Activated T-cell treated with anti-CD3 and anti-CD28 coated beads for 4 hours (primary cell): ENCODE results near the gene PHLDA3.
"Not testable (repeated sequence)": the region's sequence is repeated elsewhere in the genome, so short reads cannot be mapped to it uniquely, and the experiment has no call there.

Experiments
- DNase-seq: peaks from one replicate; pipeline ENCODE4 v3.0.0-alpha.2; 2020

PHLDA3 gene

DNA sequence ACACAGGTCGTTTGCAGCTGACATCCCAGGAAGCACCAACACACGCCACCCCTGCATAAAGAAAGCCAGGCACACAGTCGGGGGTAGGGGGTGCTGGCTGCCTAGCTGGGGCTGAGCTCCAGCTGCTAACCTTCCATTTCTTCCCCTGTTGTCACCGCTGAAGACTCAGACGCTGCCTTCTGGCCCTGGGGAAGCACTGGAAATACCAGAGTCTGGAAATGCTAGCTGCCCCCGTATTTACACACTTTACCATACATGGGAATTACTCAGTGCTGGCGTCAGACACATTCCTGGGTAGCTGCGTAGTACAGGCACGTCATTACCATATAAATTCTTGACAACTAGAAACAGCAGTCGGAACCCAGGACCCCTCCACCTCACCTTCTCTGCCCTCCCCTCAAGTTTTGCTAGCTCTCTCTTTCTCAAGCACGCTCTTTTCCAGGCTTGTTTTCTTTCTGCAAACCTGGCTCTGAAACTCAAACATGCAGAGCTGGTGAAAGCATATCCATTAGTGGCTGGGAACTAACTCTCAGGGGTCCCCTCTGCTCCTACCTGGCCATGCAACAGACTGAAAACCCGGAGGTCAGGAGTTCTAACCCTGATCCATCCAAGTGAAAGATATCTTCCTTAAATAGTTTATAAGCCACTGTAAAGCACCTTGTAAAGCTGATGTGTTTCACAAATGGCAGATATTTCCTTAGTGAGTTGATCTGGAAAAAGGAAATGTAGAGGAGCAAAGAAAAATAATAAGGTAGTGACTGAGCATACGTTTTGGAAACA, 34.6 kb upstream of the PHLDA3 start:
- no peak for DNase-seq

DNA sequence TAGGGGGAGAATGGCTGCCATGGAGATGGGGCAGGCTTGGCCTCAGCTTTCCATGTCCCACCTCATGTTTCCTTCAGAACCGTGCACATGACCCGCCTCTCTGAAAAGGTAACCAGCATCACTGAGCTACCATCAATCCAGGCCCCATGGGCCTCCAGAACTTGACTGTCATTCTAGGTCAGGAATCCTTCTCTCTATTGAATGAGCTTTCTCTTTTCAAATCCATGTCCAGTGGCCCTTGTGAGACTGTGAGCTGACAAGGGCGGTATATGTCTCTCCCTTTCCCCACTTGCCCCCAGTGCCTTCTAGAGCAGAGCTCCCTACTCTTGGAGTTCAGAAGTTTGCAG, 33.5 kb upstream of the PHLDA3 start:
- DNase-seq = no peak

GRCh38 chr1:201501812-201502510, 33.0 kb upstream of the PHLDA3 start:
- no peak for DNase-seq

DNA sequence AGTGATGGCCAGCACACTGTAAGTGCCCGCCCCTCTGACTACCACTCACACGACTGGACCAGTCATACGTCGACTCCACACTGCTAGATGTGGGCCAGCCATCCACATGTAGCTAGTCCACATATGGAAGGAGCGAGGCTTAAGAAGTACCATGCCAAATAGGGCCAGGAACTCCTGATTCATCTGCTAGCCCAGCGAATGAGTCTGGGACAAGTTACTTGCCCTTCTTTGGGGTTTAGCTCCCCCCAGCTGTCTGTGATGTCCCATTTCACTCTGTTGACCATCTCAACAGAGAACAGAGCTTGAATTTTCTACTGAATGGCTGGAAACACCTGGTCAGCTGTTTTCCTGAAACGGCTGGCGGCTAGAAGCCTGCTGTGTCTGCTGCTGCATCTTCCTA, 32.2 kb upstream of the PHLDA3 start:
- DNase-seq = no peak

DNA sequence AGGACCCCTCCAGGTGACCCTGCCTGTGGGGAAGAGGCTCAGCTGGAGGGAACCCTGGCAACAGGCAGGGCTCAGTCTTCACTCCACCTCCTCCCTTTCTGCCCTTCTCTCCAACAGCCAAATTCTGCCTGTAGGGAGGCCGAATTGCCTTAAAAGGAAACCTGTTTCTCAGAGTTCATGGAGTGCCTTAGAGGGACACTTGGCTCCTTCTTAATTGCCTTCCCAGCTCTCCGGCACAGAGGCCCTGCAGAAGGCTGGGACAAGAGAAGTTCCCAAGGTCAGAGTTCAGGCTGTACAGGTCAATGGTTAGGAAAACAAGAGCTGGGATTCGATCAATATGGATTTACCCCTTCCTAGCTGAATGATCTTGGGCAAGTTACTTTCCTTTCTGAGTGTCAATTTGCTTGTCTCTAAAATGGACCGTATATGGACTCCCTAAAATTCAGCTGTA, 31.7 kb upstream of the PHLDA3 start:
- no peak for DNase-seq

GRCh38 chr1:201499795-201500669, 31.0 kb upstream of the PHLDA3 start:
- DNase-seq = no peak

- no peak for DNase-seq
These were observed 30.2 kb upstream of the PHLDA3 start for GRCh38 chr1:201499191-201499590.

DNA sequence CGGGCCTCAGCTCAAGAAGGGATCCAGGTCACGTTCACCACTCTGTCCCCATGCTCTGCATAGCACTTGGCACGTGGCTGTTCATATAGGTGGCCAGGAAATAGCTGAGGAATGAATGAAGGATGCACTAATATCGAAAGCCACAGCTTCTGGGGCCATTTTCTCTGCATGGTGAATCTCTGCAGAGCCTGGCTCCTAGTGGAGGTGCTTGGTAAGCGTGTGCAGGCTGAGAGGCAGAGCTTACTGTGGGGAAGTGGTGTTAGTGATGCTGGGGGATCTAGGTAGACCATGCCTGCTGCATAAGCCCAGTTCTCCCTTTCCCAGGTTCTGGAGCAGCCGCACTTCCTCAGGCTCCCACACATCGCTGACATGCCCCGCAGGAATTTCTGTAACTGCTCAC, 29.6 kb upstream of the PHLDA3 start:
- no peak for DNase-seq

DNA sequence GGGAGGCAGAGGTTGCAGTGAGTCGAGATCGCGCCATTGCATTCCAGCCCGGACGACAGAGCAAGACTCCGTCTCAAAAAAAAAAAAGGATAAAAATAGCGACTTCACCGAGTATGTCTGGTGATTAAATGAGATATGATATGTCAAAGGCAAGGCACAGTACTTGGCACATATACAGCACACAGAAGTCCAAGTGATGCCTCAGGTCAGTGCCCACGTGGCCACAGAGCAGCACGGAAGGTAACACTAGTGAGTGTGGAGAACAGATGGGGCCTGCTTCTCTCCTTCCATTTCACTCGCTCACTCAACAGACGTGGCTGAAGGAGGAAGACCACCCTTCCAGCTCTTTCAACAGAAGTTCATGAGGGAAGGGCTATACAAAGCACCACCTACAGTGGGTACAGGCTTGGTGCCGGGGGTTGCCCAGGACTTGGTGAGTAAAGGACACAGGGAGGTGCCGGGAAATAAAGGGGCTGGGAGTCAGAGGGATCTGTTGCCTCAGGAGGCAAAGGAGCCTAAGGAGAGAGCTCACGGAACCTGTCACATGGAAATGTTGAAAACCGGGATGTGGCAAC, 29.0 kb upstream of the PHLDA3 start:
- DNase-seq = no peak

GRCh38 chr1:201496296-201496690, 27.3 kb upstream of the PHLDA3 start:
- no peak for DNase-seq

DNA sequence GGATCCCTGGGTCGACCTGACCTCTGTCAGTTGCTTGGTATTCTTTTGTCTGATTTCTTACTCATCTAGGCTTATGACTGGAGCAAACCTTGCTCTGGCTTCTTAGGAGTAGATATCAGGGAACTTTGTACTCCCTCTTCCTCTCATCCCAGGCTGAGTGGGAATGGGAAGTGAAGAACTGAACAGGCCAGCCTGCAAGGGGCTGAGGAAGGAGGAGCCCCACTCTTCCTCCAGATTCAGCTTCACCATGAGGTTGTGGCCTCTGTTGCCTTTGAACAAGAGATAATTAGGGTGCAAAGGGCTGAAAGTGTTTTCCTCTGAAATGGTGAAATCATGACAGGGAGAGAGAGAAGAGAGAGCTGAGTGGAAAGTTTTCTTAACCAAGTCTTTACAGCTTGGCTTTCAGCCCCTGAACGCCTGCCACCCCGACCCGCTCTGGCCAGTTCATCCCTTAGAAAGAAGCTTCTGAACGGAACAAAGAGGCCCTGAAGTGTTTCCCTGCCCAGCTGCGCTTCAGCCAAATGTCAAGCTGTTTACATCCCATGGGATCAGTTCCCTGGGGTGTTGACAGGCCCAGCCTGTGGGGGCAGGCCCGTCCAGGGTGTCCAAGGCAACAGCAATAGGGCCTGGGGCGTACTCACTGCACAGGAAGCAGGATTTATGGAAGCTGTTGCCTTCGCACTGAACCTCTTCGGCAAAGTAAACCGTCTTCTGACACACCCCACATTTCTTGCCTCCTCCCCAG, 26.7 kb upstream of the PHLDA3 start:
- DNase-seq = no peak

DNA sequence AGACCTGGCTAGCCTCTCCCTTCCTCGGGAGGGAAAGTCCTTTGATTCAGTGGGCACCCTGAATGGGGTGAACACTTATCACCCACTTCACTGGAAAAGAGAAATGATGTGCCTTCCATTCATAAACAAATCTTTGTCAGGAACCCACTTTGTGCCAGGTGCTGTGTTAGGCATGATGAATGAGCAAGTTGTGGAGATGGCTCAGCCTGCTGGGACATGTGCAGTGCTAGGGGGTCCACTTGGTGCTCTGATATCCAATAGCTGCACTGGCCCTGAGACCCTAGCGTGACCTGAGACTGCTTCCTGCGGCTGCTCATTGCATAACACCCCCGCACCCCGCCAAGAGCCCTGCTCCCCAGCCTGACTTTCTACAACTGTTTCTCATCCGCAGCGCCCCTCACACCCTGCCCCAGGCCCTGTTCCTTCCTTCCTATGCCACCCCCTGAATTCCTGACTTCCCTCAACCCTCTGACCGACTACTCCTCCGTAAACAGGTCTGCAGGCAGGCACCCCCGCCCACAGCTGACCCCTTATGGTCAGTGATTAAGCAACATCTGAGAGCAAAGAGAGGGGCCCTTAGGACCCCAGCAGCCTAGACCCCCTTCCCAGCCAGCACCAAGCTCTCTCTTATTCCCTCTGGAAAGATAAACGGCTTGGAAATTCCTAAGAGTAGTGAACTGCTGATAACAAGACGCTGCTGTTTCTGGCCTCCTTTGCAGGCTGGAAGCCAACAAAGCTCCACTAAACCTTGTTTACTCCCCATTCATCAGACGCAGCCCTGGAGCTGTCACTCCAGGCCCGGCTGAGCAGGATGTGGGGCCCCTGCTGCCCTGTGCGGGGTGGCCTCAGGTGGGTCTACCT, 25.0 kb upstream of the PHLDA3 start:
- no peak for DNase-seq

DNA sequence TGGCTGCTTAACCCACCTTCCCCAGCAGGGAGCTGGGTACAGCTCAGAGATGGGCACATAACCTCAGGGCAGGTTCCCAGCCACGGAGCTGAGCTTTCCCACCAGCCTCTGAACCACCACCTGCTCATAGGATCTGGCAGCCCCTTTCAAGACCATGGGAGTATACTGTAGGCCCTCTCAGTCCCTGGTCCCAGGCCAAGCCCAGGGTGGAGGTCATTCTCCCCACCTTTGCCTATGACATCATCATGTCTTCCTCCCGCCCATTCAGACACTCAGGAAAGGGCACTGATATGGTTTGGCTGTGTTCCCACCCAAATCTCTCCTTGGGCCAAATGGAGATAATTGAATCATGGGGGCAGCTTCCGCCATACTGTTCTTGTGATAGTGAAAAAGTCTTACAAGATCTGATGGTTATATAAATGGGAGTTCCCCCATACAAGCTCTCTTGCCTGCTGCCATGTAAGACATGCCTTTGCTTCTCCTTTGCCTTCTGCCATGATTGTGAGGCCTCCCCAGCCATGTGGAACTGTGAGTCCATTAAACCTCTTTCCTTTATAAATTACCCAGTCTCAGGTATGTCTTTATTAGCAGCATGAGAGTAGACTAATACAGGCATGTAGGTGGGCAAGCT, 24.2 kb upstream of the PHLDA3 start:
- DNase-seq = not testable (repeated sequence)

DNA sequence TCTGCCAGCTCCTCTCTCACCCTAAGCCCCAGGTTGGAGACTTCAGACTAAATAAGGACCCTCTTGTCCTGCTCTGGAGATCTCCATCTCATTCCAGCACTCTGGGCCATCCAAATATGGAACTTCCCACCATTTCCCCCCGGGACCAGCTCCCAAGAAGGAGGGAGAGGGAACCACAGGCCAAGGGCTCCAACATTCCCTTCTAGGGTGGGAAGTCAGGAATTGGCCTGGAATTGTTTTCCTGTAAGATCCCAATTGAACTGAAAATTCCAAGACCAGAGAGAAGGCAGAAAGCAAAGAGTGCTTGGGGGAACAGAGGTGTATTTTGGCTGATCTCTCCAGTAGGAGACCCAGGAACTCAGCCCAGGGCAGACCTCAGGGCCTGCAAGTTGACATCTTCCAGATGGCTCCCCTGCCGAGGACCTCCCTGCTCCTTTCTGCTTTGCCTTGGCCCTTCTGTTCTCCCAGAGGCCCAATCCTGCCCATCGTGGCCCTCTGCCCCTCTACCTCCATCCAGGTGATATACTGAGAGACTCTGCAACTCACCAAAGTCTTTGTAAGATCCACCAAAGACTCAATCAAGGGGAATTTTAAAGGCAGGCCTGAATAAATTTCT, 23.0 kb upstream of the PHLDA3 start:
- DNase-seq = no peak

DNA sequence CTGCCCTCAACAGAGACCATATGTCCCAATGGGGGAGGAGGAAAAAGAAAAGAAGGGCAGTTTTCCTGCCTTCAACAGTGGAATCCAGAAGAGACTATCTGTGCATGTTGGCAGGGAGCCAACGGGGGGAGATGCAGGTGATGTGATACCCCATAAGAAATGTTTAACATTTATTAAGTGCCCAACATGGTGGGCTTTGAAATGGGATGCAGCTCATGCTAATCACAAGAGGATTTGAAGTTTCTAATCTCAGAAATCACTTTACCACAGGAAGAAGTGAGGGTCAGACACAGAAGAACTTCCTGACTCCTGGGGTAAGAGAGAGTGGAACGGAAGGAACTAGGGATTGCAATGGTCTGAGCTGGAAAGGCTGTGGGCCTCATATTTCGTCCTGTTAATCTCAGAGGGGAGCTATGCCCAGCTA, 21.7 kb upstream of the PHLDA3 start:
- DNase-seq = no peak

DNA sequence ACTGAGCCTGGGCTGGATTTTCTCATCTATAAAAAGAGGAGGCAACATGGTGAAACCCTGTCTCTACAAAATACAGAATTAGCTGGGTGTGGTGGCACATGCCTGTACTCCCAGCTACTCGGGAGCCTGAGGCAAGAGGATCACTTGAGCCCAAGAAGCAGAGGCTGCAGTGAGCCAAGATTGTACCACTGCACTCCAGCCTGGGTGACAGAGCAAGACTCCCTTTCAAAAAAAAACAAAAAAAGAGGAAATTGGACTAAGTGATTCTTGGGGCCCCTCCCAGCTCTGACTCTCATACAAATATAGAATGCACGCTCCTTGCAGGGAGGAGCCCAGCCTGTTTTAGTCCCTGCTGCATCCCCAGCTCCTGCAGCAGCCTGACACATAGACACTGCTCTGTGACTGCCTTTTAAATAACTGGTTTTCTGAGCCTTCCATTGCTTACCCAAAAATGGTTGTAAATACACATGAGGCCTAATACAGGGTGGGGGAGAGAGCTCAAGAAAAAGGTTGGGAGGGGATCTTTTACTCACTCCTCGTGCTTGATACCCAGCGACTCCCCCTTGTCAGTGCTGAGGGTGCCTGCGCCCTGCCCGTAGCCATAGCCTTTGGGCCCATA, 20.8 kb upstream of the PHLDA3 start:
- DNase-seq = no peak

GRCh38 chr1:201488830-201489589, 20.0 kb upstream of the PHLDA3 start:
- no peak for DNase-seq

- no peak for DNase-seq
These were observed 18.8 kb upstream of the PHLDA3 start for GRCh38 chr1:201487742-201488141.

- no peak for DNase-seq
These were observed 17.2 kb upstream of the PHLDA3 start for GRCh38 chr1:201486187-201486586.
